Ishikawa (cell line): Measurements from ENCODE around the gene RBMS1.

ENCODE experiments used
- CEBPB ChIP-seq: IDR thresholded peaks from 2 replicates; pipeline ENCODE4 v1.6.1; 2012
- CREB1 ChIP-seq: IDR thresholded peaks from 2 replicates; pipeline ENCODE4 v1.6.1; 2012; ENCODE audit warnings: low read depth
- EP300 ChIP-seq: IDR thresholded peaks from 2 replicates; pipeline ENCODE4 v1.6.1; 2012; ENCODE audit warnings: borderline replicate concordance
- FOXM1 ChIP-seq: IDR thresholded peaks from 2 replicates; pipeline ENCODE4 v1.6.1; 2012; ENCODE audit warnings: low read depth, borderline replicate concordance
- RAD21 ChIP-seq: IDR thresholded peaks from 2 replicates; pipeline ENCODE4 v1.6.1; 2012; ENCODE audit warnings: low read depth
- TAF1 ChIP-seq: IDR thresholded peaks from 2 replicates; pipeline ENCODE4 v1.6.1; 2012; ENCODE audit warnings: low read depth, mild to moderate bottlenecking
- YY1 ChIP-seq: IDR thresholded peaks from 2 replicates; pipeline ENCODE4 v1.6.1; 2012; ENCODE audit warnings: low read depth
- ZBTB7A ChIP-seq: IDR thresholded peaks from 2 replicates; pipeline ENCODE4 v1.6.1; 2012; ENCODE audit warnings: low read depth
- TF ChIP-seq, protein P1 (sequence below): IDR thresholded peaks from 2 replicates; pipeline ENCODE4 v1.6.1; 2012
- TF ChIP-seq, protein P2 (sequence below): IDR thresholded peaks from 2 replicates; pipeline ENCODE4 v1.6.1; 2012; ENCODE audit warnings: low read depth, mild to moderate bottlenecking

DNA sequence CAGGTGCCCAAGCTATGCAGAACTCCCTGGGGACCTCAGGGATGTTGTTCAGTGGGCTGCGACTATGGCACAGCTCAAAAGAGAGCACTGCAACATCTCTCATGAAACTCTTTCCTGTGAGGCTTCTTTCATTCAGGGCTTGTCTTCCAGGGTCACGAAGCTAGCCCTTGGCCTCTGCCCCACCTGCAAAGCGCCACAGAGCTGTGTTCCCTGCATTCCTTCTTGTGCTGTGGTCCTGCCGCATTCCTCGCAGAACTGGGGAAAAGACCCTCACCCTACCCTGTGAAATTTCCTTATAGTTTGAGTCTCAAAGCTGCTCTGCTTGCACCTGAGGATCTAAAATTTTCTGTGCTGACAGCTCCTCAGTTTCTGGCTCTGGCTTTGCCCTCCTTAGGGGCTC, 267.2 kb downstream of the RBMS1 start:
- no peak for TF ChIP-seq YY1
- no peak for TF ChIP-seq CREB1
- no peak for TF ChIP-seq RAD21
- TF ChIP-seq ZBTB7A: no peak
- TF ChIP-seq TAF1: no peak
- TF ChIP-seq CEBPB: no peak
- TF ChIP-seq, protein P1, sequence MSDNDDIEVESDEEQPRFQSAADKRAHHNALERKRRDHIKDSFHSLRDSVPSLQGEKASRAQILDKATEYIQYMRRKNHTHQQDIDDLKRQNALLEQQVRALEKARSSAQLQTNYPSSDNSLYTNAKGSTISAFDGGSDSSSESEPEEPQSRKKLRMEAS: no peak
- TF ChIP-seq EP300: 0 out of 2 replicates have a peak, but pooled peaks have one; percentile 7
- TF ChIP-seq FOXM1: no peak
- TF ChIP-seq, protein P2, sequence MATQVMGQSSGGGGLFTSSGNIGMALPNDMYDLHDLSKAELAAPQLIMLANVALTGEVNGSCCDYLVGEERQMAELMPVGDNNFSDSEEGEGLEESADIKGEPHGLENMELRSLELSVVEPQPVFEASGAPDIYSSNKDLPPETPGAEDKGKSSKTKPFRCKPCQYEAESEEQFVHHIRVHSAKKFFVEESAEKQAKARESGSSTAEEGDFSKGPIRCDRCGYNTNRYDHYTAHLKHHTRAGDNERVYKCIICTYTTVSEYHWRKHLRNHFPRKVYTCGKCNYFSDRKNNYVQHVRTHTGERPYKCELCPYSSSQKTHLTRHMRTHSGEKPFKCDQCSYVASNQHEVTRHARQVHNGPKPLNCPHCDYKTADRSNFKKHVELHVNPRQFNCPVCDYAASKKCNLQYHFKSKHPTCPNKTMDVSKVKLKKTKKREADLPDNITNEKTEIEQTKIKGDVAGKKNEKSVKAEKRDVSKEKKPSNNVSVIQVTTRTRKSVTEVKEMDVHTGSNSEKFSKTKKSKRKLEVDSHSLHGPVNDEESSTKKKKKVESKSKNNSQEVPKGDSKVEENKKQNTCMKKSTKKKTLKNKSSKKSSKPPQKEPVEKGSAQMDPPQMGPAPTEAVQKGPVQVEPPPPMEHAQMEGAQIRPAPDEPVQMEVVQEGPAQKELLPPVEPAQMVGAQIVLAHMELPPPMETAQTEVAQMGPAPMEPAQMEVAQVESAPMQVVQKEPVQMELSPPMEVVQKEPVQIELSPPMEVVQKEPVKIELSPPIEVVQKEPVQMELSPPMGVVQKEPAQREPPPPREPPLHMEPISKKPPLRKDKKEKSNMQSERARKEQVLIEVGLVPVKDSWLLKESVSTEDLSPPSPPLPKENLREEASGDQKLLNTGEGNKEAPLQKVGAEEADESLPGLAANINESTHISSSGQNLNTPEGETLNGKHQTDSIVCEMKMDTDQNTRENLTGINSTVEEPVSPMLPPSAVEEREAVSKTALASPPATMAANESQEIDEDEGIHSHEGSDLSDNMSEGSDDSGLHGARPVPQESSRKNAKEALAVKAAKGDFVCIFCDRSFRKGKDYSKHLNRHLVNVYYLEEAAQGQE: no peak
